ENCODE data around the gene EDAR.

- no peak for TF ChIP-seq POLR2A (IDR thresholded peaks at IDR 0.05)
- no peak for TF ChIP-seq CTCF (IDR thresholded peaks at IDR 0.05)
Measured at GRCh38 chr2:108945969-108946368, 43.1 kb downstream of the EDAR start.
